GM12873 (cell line): Measurements from ENCODE around the gene KAT6B.

Experiments
- TF ChIP-seq, protein P1 (sequence below): IDR thresholded peaks from 2 replicates; pipeline ENCODE4 v1.5.1; 2012; ENCODE audit warnings: low read depth, mild to moderate bottlenecking, moderate library complexity, low read length, control low read depth; ENCODE audit not compliant: insufficient read depth; ENCODE audit errors: missing control alignments

Gene KAT6B

GRCh38 chr10:74896788-74897527 lies 70.6 kb downstream of the KAT6B start:
- TF ChIP-seq, protein P1, sequence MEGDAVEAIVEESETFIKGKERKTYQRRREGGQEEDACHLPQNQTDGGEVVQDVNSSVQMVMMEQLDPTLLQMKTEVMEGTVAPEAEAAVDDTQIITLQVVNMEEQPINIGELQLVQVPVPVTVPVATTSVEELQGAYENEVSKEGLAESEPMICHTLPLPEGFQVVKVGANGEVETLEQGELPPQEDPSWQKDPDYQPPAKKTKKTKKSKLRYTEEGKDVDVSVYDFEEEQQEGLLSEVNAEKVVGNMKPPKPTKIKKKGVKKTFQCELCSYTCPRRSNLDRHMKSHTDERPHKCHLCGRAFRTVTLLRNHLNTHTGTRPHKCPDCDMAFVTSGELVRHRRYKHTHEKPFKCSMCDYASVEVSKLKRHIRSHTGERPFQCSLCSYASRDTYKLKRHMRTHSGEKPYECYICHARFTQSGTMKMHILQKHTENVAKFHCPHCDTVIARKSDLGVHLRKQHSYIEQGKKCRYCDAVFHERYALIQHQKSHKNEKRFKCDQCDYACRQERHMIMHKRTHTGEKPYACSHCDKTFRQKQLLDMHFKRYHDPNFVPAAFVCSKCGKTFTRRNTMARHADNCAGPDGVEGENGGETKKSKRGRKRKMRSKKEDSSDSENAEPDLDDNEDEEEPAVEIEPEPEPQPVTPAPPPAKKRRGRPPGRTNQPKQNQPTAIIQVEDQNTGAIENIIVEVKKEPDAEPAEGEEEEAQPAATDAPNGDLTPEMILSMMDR: no peak

- TF ChIP-seq, protein P1: no peak
Measured at GRCh38 chr10:74898201-74898976, 72.0 kb downstream of the KAT6B start.

- TF ChIP-seq, protein P1: no peak
Measured at GRCh38 chr10:74900297-74900696, 73.9 kb downstream of the KAT6B start.

- TF ChIP-seq, protein P1: no peak
Measured at GRCh38 chr10:74901301-74901700, 74.9 kb downstream of the KAT6B start.

GRCh38 chr10:74901867-74902450 lies 75.6 kb downstream of the KAT6B start:
- TF ChIP-seq, protein P1: no peak

- TF ChIP-seq, protein P1: no peak
Measured at GRCh38 chr10:74903491-74903890, 77.1 kb downstream of the KAT6B start.

DNA sequence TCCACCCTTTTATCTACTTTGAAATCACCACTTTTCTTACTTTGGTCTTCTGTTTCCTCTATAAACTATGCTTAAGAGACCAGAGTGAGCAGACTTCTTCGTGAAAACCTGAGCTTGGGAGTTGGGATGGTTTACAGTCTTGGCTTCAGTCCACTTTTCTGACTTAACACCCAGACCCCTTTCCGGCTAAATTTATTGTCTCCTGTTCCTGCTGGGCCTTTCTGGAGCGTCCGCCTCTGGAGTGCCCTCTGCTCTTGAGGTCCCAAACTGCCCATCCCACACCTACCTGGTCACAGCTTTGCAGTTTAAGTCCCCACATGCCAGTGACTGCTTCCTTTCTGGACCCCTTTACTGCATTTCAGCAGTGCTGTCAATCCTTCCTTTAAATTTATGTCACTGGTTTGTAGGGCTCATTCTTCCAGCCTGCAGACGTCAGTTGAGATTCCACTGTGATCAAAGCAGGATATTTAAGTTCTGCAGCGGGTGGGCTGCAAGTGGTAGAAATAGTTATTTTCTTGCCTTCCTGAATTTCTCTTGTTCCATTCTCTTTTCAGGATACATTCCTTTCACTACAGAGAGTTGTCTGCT lies 80.3 kb downstream of the KAT6B start:
- TF ChIP-seq, protein P1: no peak
